Smooth muscle cell of the umbilical artery (primary cell): ENCODE results near the gene VPS52. TPM values are rescaled to one million over a fixed set of nuclear protein-coding genes. Genes with fewer than 3 reads are reported as not detected.

ENCODE experiments used
- total RNA-seq: library from RNA; depleted of rRNA; stranded (reverse); fragments of >200 nt; gene quantifications from 2 replicates; pipeline ENCODE4 v1.2.3, GENCODE V29; 2014

Gene VPS52, protein sequence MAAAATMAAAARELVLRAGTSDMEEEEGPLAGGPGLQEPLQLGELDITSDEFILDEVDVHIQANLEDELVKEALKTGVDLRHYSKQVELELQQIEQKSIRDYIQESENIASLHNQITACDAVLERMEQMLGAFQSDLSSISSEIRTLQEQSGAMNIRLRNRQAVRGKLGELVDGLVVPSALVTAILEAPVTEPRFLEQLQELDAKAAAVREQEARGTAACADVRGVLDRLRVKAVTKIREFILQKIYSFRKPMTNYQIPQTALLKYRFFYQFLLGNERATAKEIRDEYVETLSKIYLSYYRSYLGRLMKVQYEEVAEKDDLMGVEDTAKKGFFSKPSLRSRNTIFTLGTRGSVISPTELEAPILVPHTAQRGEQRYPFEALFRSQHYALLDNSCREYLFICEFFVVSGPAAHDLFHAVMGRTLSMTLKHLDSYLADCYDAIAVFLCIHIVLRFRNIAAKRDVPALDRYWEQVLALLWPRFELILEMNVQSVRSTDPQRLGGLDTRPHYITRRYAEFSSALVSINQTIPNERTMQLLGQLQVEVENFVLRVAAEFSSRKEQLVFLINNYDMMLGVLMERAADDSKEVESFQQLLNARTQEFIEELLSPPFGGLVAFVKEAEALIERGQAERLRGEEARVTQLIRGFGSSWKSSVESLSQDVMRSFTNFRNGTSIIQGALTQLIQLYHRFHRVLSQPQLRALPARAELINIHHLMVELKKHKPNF
- 32.4 and 33.9 TPM in 2 replicates for total RNA-seq

DNA sequence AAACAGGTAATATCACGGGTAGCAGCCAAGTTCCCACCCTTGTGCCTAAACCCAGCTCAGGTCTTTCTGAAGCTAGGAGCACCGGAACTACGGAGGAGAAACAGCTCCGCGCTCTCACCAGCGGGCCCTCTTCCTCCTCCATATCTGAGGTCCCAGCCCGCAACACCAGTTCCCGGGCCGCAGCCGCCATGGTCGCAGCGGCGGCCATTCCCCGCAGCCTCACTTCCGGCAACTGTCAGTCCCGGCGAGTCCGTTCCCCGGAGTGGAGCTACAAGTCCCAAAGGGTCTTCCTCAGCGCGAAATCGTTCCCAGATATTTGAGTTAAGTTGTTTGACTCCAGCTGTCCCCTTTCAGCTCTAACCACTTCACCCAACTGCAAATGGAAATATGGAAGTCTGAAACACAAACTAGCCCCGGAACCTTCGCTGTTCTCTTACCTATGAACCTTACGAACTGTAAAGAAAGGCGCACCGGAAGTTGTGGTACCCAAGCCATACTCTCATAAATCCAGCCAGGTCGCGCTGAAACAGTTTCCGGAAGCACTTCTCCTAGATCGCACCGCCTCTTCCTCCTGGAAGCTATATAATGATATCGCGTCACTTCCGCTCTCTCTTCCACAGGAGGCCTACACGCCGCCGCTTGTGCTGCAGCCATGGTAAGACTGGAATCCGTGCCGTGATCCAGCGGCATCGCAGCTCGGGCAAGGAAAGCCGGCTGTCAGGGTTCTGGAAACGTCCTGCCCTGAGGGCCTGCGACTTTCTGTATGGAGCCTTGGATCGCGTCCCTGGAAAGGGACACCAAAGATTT, at the start of gene VPS52, which contains the start of gene RPS18:
Gene VPS52 (minus strand): TSS at position 409 of the 807 bp plus-strand sequence. CDS start 201 bp downstream, at position 208.
Gene RPS18 (plus strand): TSS at position 608 of the 807 bp plus-strand sequence. CDS start 45 bp downstream, at position 653.

DNA sequence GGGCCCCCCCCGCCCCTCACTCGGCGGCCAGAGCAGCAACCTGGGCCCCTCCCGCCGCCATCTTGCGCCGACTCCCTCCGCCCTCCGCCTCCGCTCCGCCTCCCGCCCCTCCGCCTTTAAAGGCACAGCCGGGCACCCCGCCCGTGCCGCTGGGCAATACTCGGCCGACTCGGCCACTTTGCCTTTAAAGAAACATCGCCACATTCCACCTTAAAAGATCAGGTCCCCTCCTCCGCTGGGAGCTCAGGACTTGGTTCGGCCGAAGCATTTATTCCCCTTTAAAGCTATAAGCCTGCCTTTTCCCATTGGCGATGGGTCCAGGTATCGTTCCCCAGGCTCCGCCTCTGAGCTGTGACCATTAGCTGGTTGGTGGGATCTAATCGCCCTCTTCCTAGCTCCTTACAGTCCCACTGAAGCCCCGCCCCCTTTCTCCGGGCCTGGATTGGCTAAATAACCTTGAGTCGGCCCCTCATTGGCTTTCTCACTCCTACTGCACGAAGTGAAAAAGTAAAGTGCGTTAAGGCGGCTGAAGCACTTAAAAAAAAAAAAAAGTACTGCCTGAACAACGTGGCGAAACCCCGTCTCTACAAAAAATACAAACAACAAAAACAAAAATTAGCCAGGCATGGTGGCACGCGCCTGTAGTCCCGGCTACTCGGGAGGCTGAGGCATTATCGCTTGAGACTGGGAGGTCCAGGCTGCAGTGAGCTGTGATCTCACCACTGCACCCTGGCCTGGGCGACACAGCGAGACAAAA, 46.2 kb upstream of the VPS52 start, which contains the start of gene ZBTB22:
Gene ZBTB22 (minus strand): TSS at position 76 of the 757 bp plus-strand sequence. CDS start 828 bp downstream, outside the sequence.

GRCh38 chr6:33313709-33314514, 42.2 kb upstream of the VPS52 start, which contains the start of gene TAPBP:
Gene TAPBP, minus strand, starts transcription at chr6:33314078. Its CDS starts 37 bp downstream, at chr6:33314041.

GRCh38 chr6:33298773-33299236, 27.1 kb upstream of the VPS52 start, which contains the start of gene RGL2:
Gene RGL2, minus strand, starts transcription at chr6:33298942. Its CDS starts 332 bp downstream, at chr6:33298610.

DNA sequence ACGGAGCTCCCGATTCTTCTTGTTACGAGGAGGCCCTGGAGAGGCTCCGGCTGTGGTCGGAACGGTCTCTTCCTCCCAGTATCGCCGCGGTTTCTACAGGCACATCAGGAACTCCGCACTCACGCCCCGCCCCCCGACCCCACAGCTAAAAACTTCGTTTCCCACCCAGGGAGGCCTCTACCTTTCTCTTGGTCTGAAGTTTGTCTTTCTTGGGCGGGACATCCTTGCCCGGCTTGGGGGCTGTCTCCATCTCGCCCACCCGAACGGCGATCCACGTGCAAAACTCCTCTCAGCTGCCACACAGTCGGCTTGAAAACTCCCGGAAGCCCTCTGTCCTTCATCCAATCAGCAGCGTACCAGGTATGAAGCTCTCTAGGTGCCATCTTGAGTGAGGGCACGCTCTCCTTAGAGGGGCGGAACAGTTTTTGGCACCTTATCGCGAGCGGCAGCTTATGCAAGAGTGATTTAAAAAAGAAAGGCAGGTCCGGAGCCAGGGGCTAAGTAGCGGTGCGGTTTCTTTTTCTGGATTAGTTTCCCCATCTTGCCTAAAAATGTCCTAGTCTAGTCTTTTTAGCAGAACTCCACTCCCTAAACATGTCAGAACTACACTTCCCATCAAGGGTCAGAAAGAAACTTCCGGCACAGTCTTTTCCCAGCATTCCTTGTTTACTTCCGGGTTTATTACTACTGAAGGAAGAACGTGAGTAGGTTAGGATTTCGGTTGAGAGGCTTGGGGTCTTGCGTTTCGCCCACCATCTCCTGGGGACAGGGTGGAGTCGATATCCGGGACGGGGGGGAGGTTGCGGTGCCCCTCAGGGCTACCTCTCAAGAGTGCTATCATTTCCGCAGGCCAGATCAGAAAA, 17.5 kb upstream of the VPS52 start, which contains the start of the genes PFDN6 and WDR46:
Gene PFDN6 (plus strand): TSS at position 681 of the 863 bp plus-strand sequence. CDS start 256 bp downstream, outside the sequence.
Gene WDR46 (minus strand): TSS at position 319 of the 863 bp plus-strand sequence. CDS start 69 bp downstream, at position 250.

DNA sequence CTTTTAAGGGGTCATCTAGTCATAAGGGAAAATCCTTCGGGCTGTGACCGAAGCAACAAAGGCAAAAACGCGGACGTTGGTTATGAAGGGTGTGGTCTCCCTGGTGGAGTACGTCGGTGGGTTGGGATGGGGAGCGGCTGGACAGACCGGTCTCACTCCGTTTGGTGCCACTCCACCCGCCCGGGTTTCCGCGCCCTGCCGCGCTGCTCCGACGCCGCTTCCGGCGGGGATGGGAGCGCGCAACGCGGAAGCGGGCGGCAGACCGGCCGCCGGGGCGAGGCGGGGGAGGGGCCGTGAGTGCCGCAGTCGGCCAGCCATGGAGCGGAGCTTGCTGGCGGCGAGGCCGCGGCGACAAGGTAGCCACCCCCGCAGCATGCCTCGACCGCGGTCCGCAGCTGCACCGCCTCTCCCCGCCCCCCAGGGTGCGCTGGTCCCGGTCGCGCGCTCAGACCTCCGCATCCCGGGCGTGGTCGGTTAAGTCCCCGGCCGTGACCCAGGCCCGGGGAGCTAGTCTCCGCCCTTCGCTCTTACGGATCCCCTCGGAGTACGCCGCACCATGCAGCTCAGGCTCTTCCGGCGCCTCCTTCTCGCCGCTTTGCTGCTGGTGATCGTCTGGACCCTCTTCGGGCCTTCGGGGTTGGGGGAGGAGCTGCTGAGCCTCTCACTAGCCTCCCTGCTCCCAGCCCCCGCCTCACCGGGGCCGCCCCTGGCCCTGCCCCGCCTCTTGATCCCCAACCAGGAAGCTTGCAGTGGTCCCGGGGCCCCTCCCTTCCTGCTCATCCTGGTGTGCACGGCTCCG, 5.4 kb upstream of the VPS52 start, which contains the start of gene B3GALT4:
Gene B3GALT4 (plus strand): TSS at position 260 of the 799 bp plus-strand sequence. CDS start 297 bp downstream, at position 557.

GRCh38 chr6:33208091-33208967, 63.3 kb downstream of the VPS52 start, which contains the start of gene RING1:
Gene RING1, plus strand, starts transcription at chr6:33208500. Its CDS starts 323 bp downstream, at chr6:33208823.

DNA sequence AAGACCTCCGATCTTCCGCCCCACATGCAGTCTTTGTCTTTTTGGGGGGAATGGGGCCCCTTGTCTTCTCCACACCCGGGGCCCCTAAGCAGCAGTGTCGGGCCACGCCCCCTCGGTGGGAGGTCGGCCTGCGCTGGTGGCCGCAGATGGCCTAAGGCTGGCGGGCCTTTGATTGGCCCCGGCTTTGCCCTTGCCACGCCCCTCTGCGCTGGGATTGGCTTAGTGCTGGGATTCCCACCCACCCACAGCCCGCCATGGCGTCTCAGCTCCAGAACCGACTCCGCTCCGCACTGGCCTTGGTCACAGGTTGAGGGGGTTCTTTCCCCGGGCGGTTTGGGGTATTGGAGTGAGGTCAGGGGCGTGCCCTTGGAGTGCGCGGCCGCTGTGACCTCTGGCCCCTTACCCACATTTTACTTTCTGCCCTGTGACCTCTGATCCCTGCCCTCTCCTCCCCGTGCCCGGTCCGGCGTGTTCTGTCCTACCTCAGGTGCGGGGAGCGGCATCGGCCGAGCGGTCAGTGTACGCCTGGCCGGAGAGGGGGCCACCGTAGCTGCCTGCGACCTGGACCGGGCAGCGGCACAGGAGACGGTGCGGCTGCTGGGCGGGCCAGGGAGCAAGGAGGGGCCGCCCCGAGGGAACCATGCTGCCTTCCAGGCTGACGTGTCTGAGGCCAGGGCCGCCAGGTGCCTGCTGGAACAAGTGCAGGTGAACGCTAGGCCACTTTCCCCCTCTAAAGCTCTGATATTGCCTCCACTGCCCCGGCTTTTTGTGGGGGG, 67.1 kb downstream of the VPS52 start, which contains the start of gene HSD17B8:
Gene HSD17B8 (plus strand): TSS at position 241 of the 776 bp plus-strand sequence. CDS start 14 bp downstream, at position 255.

Other genes starting within 250 kb of the VPS52 start
- 0.30 TPM in 1 of 2 replicates, not detected in the other for gene HLA-DPA1, start 198.2 kb downstream of the VPS52 start, total RNA-seq
- gene HLA-DPB1, start 195.9 kb downstream of the VPS52 start, total RNA-seq: 2.4 TPM in 1 of 2 replicates, not detected in the other
- 0.30 and 0.37 TPM in 2 replicates for gene COL11A2, start 79.4 kb downstream of the VPS52 start, total RNA-seq
- 22.9 and 27.8 TPM in 2 replicates for gene RXRB, start 71.2 kb downstream of the VPS52 start, total RNA-seq
- 162 and 171 TPM in 2 replicates for gene SLC39A7, start 71.0 kb downstream of the VPS52 start, total RNA-seq
- gene HSD17B8, start 67.2 kb downstream of the VPS52 start, total RNA-seq: 1.8 and 4.5 TPM in 2 replicates
- gene RING1, start 63.4 kb downstream of the VPS52 start, total RNA-seq: 23.8 and 26.4 TPM in 2 replicates
- 1,202 and 4,104 TPM in 2 replicates for gene RPS18, start 199 bp upstream of the VPS52 start, total RNA-seq
- gene B3GALT4, start 5.2 kb upstream of the VPS52 start, total RNA-seq: 2.3 and 4.2 TPM in 2 replicates
- 64.0 and 111 TPM in 2 replicates for gene WDR46, start 17.4 kb upstream of the VPS52 start, total RNA-seq
- 29.2 and 41.0 TPM in 2 replicates for gene PFDN6, start 17.7 kb upstream of the VPS52 start, total RNA-seq
- gene RGL2, start 27.1 kb upstream of the VPS52 start, total RNA-seq: 18.7 and 30.7 TPM in 2 replicates
- gene TAPBP, start 42.2 kb upstream of the VPS52 start, total RNA-seq: 69.8 and 119 TPM in 2 replicates
- gene ZBTB22, start 45.9 kb upstream of the VPS52 start, total RNA-seq: 19.4 and 21.1 TPM in 2 replicates
- gene DAXX, start 51.1 kb upstream of the VPS52 start, total RNA-seq: 45.7 and 84.3 TPM in 2 replicates
- gene KIFC1, start 119.9 kb upstream of the VPS52 start, total RNA-seq: 1.2 and 11.2 TPM in 2 replicates
- gene PHF1, start 139.1 kb upstream of the VPS52 start, total RNA-seq: 25.7 and 27.9 TPM in 2 replicates
- gene CUTA, start 146.2 kb upstream of the VPS52 start, total RNA-seq: 84.6 and 90.6 TPM in 2 replicates
- 3.9 and 10.1 TPM in 2 replicates for gene SYNGAP1, start 148.2 kb upstream of the VPS52 start, total RNA-seq
- gene ZBTB9, start 182.7 kb upstream of the VPS52 start, total RNA-seq: 3.9 and 8.0 TPM in 2 replicates